Left hindlimb (tissue), 1 donor: ENCODE results near the gene CEMIP.
A peak's percentile ranks its signal among the peaks of the same experiment; 100 is the strongest.

ENCODE experiments used
- DNase-seq: peaks from one replicate; pipeline ENCODE4 v3.0.0-alpha.2; 2018

Gene CEMIP

GRCh38 chr15:80893777-80894176, 114.6 kb downstream of the CEMIP start:
- peak; percentile 78 for DNase-seq

GRCh38 chr15:80895091-80895490, 115.9 kb downstream of the CEMIP start:
- DNase-seq: no peak

GRCh38 chr15:80895965-80896364, 116.8 kb downstream of the CEMIP start:
- no peak for DNase-seq

GRCh38 chr15:80898040-80898439, 118.9 kb downstream of the CEMIP start:
- no peak for DNase-seq

- no peak for DNase-seq
Measured at GRCh38 chr15:80902298-80902801, 123.2 kb downstream of the CEMIP start.

- no peak for DNase-seq
Measured at GRCh38 chr15:80904998-80905397, 125.8 kb downstream of the CEMIP start.

- DNase-seq: no peak
Measured at GRCh38 chr15:80906159-80906766, 127.1 kb downstream of the CEMIP start.

- no peak for DNase-seq
Measured at GRCh38 chr15:80911821-80912220, 132.7 kb downstream of the CEMIP start.

- no peak for DNase-seq
Measured at GRCh38 chr15:80912673-80913072, 133.5 kb downstream of the CEMIP start.

- no peak for DNase-seq
Measured at GRCh38 chr15:80913541-80913940, 134.4 kb downstream of the CEMIP start.

GRCh38 chr15:80915472-80915871, 136.3 kb downstream of the CEMIP start:
- DNase-seq: no peak

GRCh38 chr15:80916056-80916455, 136.9 kb downstream of the CEMIP start:
- no peak for DNase-seq

- DNase-seq: no peak
Measured at GRCh38 chr15:80918196-80918783, 139.1 kb downstream of the CEMIP start.

- no peak for DNase-seq
Measured at GRCh38 chr15:80920271-80920699, 141.1 kb downstream of the CEMIP start.

- no peak for DNase-seq
Measured at GRCh38 chr15:80921736-80922410, 142.7 kb downstream of the CEMIP start.

- no peak for DNase-seq
Measured at GRCh38 chr15:80923668-80924067, 144.5 kb downstream of the CEMIP start.

- no peak for DNase-seq
Measured at GRCh38 chr15:80924278-80924677, 145.1 kb downstream of the CEMIP start.

GRCh38 chr15:80925597-80926059, 146.5 kb downstream of the CEMIP start:
- DNase-seq: no peak

- no peak for DNase-seq
Measured at GRCh38 chr15:80926126-80926525, 147.0 kb downstream of the CEMIP start.

GRCh38 chr15:80929225-80929624, 150.1 kb downstream of the CEMIP start:
- DNase-seq: no peak

GRCh38 chr15:80929689-80930088, 150.5 kb downstream of the CEMIP start:
- no peak for DNase-seq

- DNase-seq: no peak
Measured at GRCh38 chr15:80931191-80931590, 152.0 kb downstream of the CEMIP start.

GRCh38 chr15:80931721-80932512, 152.7 kb downstream of the CEMIP start:
- DNase-seq: no peak
